Parathyroid adenoma (tissue), 2 donors: Measurements from ENCODE around the gene TACC2.

Experiments used
- H2AFZ ChIP-seq: fragments of 300-600 bp; sonication (generic); one replicate; pipeline ENCODE4 v1.7.0; 2017; ENCODE audit warnings: antibody characterized with exemption, mild to moderate bottlenecking
- H3K27ac ChIP-seq: fragments of 300-600 bp; sonication (generic); one replicate; pipeline ENCODE4 v1.7.0; 2017
- H3K27me3 ChIP-seq: fragments of 300-600 bp; sonication (generic); one replicate; pipeline ENCODE4 v1.7.0; 2017; ENCODE audit warnings: low read length; ENCODE audit not compliant: control insufficient read depth, insufficient read depth
- H3K36me3 ChIP-seq: fragments of 300-600 bp; sonication (generic); one replicate; pipeline ENCODE4 v1.7.0; 2017; ENCODE audit warnings: low read length; ENCODE audit not compliant: control insufficient read depth, insufficient read depth
- H3K4me1 ChIP-seq: fragments of 300-600 bp; sonication (generic); one replicate; pipeline ENCODE4 v1.7.0; 2017; ENCODE audit warnings: control low read depth
- H3K4me2 ChIP-seq: fragments of 300-600 bp; sonication (generic); one replicate; pipeline ENCODE4 v1.7.0; 2017; ENCODE audit warnings: low read length
- H3K4me3 ChIP-seq: fragments of 300-600 bp; sonication (generic); one replicate; pipeline ENCODE4 v1.7.0; 2017; ENCODE audit warnings: low read depth, low read length
- H3K79me2 ChIP-seq: fragments of 300-600 bp; sonication (generic); one replicate; pipeline ENCODE4 v1.7.0; 2017; ENCODE audit warnings: control low read depth
- H3K9ac ChIP-seq: fragments of 300-600 bp; sonication (generic); one replicate; pipeline ENCODE4 v1.7.0; 2017; ENCODE audit warnings: mild to moderate bottlenecking
- H3K9me3 ChIP-seq: fragments of 300-600 bp; sonication (generic); one replicate; pipeline ENCODE4 v1.7.0; 2017; ENCODE audit warnings: low read length; ENCODE audit not compliant: control insufficient read depth
- CTCF ChIP-seq: fragments of 300-600 bp; sonication (generic); IDR thresholded peaks from one replicate; pipeline ENCODE4 v1.7.0; 2017; ENCODE audit warnings: antibody characterized with exemption, mild to moderate bottlenecking
- donor health status: primary hyperparathyroidism.

TACC2 gene

DNA sequence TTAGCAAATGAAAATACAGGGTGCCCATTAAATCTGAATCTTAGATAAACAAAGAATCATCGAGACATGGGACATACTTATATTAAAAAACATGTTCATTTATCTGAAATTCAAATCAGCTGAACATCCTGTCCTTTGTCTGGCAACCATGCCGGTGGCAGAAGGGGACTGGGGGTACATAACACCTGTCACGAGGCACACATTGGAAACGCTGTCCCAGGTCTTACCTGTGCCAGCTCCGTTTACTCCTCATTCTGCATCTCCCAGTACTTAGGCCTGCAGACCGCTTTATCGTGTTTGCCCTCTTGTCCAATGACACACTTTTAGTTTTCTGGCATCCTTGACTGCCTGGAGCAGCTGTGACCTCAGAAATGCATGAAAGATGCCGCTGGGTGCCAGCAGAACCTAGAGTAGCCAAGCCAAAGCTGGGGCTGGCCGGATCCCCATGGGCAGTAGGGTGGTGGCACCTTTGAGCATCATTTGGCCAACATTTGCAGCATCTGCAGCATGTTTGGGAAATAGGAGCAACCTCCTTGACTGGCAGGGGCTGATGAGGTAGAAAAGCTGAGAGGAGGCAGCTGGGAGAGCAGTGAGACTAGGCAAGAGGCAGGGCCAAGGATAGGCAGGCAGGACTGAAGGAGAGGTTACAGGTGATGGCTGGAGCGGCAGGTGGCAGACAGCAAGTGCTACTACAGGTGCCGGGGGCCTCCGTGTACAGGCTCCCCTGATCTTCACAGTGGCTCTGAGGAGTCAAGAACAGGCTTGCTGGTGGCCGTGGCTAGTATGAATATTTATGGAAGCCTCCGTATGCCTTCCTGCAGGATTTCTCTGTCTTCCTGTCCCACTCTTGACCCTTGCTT is 219.8 kb downstream of the TACC2 start:
- no peak overlapping the region for H2AFZ ChIP-seq

DNA sequence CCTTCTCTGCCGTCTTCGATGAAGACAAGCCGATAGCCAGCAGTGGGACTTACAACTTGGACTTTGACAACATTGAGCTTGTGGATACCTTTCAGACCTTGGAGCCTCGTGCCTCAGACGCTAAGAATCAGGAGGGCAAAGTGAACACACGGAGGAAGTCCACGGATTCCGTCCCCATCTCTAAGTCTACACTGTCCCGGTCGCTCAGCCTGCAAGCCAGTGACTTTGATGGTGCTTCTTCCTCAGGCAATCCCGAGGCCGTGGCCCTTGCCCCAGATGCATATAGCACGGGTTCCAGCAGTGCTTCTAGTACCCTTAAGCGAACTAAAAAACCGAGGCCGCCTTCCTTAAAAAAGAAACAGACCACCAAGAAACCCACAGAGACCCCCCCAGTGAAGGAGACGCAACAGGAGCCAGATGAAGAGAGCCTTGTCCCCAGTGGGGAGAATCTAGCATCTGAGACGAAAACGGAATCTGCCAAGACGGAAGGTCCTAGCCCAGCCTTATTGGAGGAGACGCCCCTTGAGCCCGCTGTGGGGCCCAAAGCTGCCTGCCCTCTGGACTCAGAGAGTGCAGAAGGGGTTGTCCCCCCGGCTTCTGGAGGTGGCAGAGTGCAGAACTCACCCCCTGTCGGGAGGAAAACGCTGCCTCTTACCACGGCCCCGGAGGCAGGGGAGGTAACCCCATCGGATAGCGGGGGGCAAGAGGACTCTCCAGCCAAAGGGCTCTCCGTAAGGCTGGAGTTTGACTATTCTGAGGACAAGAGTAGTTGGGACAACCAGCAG is 221.7 kb downstream of the TACC2 start:
- TF ChIP-seq CTCF: no peak

More for the DNA sequence above, 219.8 kb downstream of the TACC2 start:
- no peak overlapping the region for H3K27ac ChIP-seq
- H3K4me3 ChIP-seq: no peak overlapping the region
- H3K9me3 ChIP-seq: no peaks in the 10 kb centered on the region
- H3K79me2 ChIP-seq: no peaks in the 10 kb centered on the region
- TF ChIP-seq CTCF: no peak
- H3K9ac ChIP-seq: no peak overlapping the region
- H3K4me1 ChIP-seq: peaks cover 8% of the 10 kb centered on the region
- no peak overlapping the region for H3K4me2 ChIP-seq
- H3K27me3 ChIP-seq: no peaks in the 10 kb centered on the region
- H3K36me3 ChIP-seq: no peaks in the 10 kb centered on the region

DNA sequence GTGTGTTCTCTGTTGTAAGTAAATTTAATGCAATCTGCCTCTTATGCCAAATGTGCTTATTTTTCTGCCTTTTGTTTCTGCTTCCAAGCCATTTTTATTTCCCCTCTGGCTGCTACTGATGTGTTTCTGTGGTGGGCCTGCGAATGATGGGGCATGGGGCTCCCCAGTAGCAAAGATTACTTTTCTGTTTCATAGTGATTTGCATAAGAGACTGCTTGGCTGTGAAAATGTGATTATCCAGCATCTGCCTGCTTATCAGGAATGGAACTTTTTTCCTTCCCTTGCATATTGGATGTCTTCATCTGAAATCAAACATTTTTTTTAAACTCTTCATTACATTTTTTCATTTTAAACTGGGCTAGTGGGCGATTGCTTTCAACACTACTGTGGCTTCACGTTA is 224.4 kb downstream of the TACC2 start:
- Histone ChIP-seq H3K36me3 (no peaks in the 10 kb centered on the region), H3K79me2 (no peaks in the 10 kb centered on the region), H2AFZ (no peak overlapping the region), H3K27ac (no peak overlapping the region), H3K27me3 (no peaks in the 10 kb centered on the region), H3K4me3 (no peak overlapping the region), H3K9ac (no peak overlapping the region), H3K4me1 (peaks cover 5% of the 10 kb centered on the region), H3K9me3 (no peaks in the 10 kb centered on the region), H3K4me2 (no peak overlapping the region)
- no peak for TF ChIP-seq CTCF

More for the DNA sequence above, 221.7 kb downstream of the TACC2 start:
- no peaks in the 10 kb centered on the region for H3K79me2 ChIP-seq
- no peaks in the 10 kb centered on the region for H3K9me3 ChIP-seq
- H3K4me3 ChIP-seq: no peak overlapping the region
- peaks cover 8% of the 10 kb centered on the region for H3K4me1 ChIP-seq
- H3K27me3 ChIP-seq: no peaks in the 10 kb centered on the region
- H3K9ac ChIP-seq: no peak overlapping the region
- no peak overlapping the region for H3K27ac ChIP-seq
- H3K36me3 ChIP-seq: no peaks in the 10 kb centered on the region
- H3K4me2 ChIP-seq: no peak overlapping the region
- no peak overlapping the region for H2AFZ ChIP-seq

GRCh38 chr10:122213766-122214165 is 224.8 kb downstream of the TACC2 start:
- Histone ChIP-seq H3K4me3 (no peak overlapping the region), H3K4me1 (peaks cover 2% of the 10 kb centered on the region), H3K9me3 (no peaks in the 10 kb centered on the region), H3K79me2 (no peaks in the 10 kb centered on the region), H3K27ac (no peak overlapping the region), H3K36me3 (no peaks in the 10 kb centered on the region), H3K9ac (no peak overlapping the region), H3K27me3 (no peaks in the 10 kb centered on the region), H3K4me2 (no peak overlapping the region), H2AFZ (no peak overlapping the region)
- TF ChIP-seq CTCF: no peak
